ENCODE data around the gene ABLIM2.
"Not testable (repeated sequence)": the region's sequence is repeated elsewhere in the genome, so short reads cannot be mapped to it uniquely, and the experiment has no call there.

ABLIM2 gene

DNA sequence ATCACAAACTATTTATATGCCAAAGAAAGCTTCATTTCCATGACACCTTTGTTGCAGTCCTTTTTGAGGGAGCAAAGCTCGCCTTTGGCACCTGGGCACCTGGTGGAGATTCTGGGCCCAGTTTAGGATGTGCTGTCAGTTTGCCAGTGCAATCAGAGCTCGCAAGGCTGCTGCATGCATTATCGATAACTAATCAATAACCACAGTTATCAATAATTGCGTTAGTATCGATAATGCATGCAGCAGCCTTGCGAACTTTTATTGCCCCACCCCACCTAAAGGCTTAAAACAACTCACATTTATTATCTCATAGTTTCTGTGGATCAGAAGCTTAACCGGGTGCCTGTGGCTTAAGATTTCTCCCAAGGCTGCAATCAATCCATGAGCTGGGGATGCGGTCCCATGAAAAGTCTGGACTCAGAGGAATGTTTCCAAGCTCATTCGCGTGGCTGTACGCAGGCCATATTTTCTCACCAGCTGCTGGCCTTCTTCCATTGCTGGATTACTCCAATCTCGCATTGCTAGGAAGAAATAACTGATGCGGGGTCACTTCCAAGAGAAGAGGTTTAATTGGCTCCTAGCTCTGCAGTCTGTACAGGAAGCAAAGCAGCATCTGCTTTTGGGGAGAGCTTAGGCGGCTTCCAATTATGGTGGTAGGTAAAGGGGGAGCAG is 212.8 kb downstream of the ABLIM2 start:
- DNase-seq = no peak

- no peak for DNase-seq
These were observed 213.9 kb downstream of the ABLIM2 start for GRCh38 chr4:7944599-7945220.

GRCh38 chr4:7943688-7944087 is 214.9 kb downstream of the ABLIM2 start:
- not testable (repeated sequence) for DNase-seq

- no peak for DNase-seq
These were observed 215.4 kb downstream of the ABLIM2 start for GRCh38 chr4:7943211-7943610.

GRCh38 chr4:7941965-7942496 is 216.6 kb downstream of the ABLIM2 start:
- DNase-seq = no peak

DNA sequence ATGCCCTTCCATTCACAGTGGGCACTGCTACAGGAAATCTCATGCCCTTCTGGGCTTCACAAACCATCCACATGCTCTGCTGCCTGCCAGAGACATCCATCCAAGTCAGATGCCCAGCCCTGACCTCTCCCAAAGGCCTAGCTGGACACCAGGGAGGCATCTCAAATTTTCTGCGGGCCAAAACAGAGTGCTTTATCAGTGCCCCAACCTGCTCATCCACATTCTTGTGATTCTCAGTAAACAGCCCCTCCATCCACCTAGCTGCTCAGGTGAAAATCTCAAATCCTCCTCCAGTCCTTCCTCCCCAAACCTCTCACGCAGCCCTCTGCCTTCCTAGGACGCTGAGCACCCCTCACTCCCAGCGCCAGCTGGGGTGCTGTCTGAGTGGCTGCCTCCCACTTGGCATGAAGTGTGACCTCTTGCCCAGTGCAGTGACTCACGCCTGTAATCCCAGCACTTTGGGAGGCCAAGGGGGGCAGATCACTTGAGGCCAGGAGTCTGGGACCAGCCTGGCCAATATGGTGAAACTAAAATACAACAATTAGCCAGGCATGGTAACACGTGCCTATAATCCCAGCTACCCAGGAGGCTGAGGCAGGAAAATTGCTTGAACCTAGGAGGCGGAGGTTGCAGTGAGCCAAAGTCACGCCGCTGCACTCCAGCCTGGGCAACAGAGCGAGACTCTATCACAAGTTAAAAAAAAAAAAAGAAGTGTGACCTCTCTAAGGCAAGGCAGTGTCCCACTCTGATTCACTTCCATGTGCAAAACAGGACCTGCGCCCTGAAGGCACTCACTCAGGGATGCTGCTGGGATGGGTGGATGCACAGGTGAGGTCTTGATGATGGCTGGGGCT is 217.3 kb downstream of the ABLIM2 start:
- no peak for DNase-seq

DNA sequence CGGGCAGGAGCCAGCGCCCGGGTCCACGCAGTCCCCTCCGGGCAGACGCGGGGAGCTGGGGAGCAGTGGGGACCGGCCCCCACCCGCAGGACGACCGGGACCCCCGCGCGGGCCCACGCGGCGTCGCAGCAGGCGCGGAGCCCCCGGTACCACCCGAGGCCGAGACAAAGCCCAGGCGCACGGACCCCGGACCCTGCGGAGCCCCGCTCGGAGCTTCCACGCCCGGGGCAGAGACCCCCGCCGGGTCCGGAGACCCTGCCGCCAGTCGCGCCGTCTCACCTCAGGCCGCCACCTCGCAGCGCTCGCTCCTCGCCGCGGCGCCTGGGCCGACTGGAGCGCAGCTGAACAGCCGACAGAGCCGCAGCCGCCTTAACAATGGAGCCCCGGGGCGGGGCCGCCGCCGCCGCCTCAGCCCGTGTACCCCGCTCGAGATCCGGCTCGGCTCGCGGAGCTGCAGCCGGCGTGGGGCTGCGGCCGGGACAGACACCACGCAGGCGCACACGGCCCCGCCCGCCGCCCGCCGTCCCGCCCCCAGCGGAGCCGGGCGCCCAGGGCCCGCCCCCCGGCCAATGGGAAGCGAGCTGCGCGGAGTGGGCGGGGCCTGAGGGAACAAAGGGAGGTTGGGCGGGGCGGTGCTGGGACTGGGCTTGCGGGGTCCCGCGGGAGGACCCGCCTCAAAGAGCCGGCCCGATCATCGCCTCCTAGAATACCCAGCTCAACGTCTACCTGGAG is 219.1 kb downstream of the ABLIM2 start, which contains the start of gene AFAP1:
AFAP1 (minus strand) TSS at position 485 of the 732 bp plus-strand sequence. CDS start 67,783 bp downstream, outside the sequence.
- DNase-seq = peak; percentile 91

GRCh38 chr4:7938609-7939376 is 219.8 kb downstream of the ABLIM2 start:
- no peak for DNase-seq

DNA sequence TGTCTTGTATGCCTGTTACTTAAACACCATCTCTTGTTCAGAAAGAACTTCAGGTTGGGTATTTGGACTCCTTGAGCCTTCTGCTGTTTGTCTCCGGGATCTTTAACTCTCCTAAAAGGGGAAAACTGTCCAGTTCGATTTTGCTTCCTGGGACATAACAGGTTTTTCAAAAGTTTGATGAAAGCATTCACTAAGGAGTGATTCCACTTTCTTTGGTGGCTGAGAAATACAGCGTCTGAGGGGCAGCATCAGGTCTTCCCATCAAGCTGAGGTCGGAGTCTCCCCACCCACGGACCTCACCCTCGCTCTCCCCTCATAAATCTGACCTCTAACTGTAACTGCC is 220.4 kb downstream of the ABLIM2 start:
- DNase-seq = no peak

- no peak for DNase-seq
These were observed 221.6 kb downstream of the ABLIM2 start for GRCh38 chr4:7937006-7937405.

GRCh38 chr4:7933651-7934510 is 224.7 kb downstream of the ABLIM2 start:
- DNase-seq = no peak

DNA sequence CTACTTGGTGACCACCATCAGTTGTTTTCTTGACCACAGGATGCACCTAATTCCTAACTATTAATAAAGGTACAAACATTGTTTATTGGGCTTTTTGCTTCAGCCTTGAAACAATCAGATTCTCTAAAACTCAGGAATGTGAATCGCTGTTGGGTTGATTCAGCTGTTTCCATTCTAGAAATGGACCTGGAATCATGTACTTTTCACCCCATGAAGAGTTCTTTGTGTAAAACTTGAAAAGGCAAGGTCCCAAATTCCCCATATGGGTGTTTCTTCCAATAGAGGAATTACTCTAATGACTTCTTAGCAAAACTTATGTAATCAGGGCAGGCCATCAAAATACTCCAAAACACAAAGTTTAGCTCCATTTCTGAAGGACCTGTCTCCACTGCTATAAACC is 226.3 kb downstream of the ABLIM2 start:
- no peak for DNase-seq

DNA sequence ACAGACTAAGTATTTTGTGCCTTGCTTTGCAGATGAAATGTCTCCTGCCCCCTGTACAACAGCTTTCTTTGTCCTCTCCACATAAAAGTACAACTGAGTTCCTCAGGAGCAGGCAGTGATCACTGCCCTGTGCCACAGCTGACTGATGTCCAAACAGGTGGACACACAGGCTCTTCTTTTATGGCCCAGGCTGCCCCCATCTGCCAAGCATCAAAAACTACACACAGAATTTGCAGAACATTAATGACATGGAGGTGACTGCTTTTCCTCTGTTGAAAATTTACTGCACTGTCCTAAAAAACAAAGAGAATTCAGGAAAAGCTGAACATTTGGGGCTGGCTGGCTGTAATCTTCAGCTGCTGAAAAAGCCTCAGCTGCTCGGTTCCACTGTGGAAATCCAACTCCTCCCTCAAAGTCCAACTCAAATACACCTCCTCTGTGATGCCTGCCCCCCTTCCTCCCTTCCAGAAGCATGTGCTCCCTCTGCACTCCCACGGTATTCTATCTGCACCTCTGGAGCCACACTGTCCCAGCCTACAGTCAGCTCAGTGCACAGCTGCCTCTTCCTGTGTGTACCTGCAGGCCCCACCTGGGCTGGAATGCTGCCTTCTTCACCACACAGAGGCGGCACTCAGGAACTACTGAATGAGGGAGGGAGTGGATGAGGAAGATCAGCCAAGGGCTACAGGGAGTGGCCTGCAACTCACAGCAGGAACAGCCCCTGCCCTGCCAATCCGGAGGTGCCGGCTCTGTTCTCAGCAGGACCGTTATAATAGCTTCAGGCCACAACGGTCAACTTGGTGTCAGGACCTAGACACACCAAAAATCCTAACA is 229.3 kb downstream of the ABLIM2 start:
- DNase-seq = no peak

GRCh38 chr4:7928711-7929110 is 229.9 kb downstream of the ABLIM2 start:
- no peak for DNase-seq

GRCh38 chr4:7926822-7927221 is 231.8 kb downstream of the ABLIM2 start:
- no peak for DNase-seq

DNA sequence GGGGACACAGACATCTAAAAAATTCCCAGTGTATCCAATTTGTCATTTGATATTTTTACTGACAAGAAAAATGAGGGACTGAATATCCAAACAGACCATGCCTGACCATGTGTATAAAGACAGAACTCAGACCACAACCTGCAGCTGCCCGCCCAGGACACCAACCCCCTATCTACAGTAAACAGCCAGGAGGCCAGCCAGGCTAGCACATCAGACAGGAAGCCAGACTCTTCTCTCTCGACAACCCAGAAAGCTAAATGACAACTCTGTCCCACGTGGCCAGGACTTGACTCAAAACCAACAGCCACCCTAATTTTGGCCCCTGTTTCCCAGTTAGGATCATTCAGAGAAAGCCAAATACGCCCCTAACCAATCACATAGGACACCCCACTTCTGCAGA is 234.0 kb downstream of the ABLIM2 start:
- DNase-seq = no peak

DNA sequence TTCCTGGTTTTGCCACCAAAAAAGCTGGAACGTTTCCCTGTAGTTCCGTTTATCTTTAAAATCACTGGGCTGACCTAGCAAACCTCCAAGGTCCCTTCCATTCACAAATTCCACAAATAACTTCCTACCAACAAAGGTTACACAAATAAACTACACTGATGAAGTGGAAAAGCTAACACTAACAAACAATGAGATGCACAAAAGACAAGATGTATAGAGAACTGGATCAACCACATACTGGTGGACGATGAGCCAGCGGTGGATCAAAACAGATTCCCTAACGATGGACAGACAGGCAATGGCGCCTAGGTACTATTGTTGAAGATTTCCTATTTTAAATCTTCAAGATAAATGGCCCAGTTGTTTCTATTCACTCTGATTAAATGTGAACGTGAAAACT is 234.4 kb downstream of the ABLIM2 start:
- no peak for DNase-seq

GRCh38 chr4:7922466-7922865 is 236.1 kb downstream of the ABLIM2 start:
- DNase-seq = no peak

- DNase-seq = no peak
These were observed 239.6 kb downstream of the ABLIM2 start for GRCh38 chr4:7918981-7919380.

DNA sequence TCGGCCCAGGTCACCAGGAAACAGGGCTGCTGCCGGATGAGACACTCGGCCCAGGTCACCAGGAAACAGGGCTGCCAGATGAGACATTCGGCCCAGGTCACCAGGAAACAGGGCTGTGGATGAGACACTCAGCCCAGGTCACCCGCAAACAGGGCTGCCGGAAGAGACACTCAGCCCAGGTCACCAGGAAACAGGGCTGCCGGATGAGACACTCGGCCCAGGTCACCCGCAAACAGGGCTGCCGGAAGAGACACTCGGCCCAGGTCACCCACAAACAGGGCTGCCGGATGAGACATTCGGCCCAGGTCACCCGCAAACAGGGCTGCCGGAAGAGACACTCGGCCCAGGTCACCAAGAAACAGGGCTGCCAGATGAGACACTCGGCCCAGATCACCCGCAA is 240.4 kb downstream of the ABLIM2 start:
- DNase-seq = not testable (repeated sequence)
